Activated CD4-positive, alpha-beta T cell treated with anti-CD3 and anti-CD28 coated beads for 36 hours (primary cell): Measurements from ENCODE around the gene PSME3. TPM values are rescaled to one million over a fixed set of nuclear protein-coding genes. Genes with fewer than 3 reads are reported as not detected.
"Not testable (repeated sequence)": the region's sequence is repeated elsewhere in the genome, so short reads cannot be mapped to it uniquely, and the experiment has no call there.

Experiments
- ATAC-seq: fragments of 200-7000 bp; cut with Tn5 transposase; one replicate; pipeline ENCODE4 v1.10.0; 2021; ENCODE audit warnings: mild to moderate bottlenecking, moderate library complexity
- CTCF ChIA-PET: fragments of 350-600 bp; sonication (Branson Sonifier 250); formaldehyde crosslinking; loops from one replicate; lab custom pipeline; 2021; ENCODE audit warnings: antibody characterized with exemption; lab: Charles Lee
- POLR2A ChIA-PET: fragments of 350-600 bp; sonication (Branson Sonifier 250); formaldehyde crosslinking; loops from one replicate; lab custom pipeline; 2021; ENCODE audit warnings: antibody characterized with exemption, inconsistent platforms; lab: Charles Lee
- DNase-seq: peaks from one replicate; pipeline ENCODE4 v3.0.0-alpha.2; 2020
- H3K27ac Mint-ChIP-seq: one replicate; pipeline ENCODE4 v1.8.0; 2021; ENCODE audit warnings: mixed read lengths
- H3K27me3 Mint-ChIP-seq: one replicate; pipeline ENCODE4 v1.8.0; 2021; ENCODE audit warnings: mixed read lengths
- H3K36me3 Mint-ChIP-seq: one replicate; pipeline ENCODE4 v1.8.0; 2021; ENCODE audit warnings: low read depth, mixed read lengths
- H3K4me1 Mint-ChIP-seq: one replicate; pipeline ENCODE4 v1.8.0; 2021; ENCODE audit warnings: mixed read lengths
- H3K4me3 Mint-ChIP-seq: one replicate; pipeline ENCODE4 v1.8.0; 2021; ENCODE audit warnings: mild to moderate bottlenecking, moderate library complexity, mixed read lengths
- H3K9me3 Mint-ChIP-seq: one replicate; pipeline ENCODE4 v1.8.0; 2021; ENCODE audit warnings: low read depth, mixed read lengths
- intact Hi-C, 2 experiments: fragments of 100-400 bp; cut with DNase I in 1 of 2; cut with micrococcal nuclease in 1 of 2; formaldehyde crosslinking; loops; one replicate each; pipeline versions ENCODE4 v1.14.2 to v1.15.1; 2022 to 2024; cut with DNase I, micrococcal nuclease
- total RNA-seq, 2 experiments: library from RNA; stranded (reverse); gene quantifications; one replicate each; pipeline ENCODE4 v1.2.3, GENCODE V29; 2021

Gene PSME3
- total RNA-seq, 2 experiments from 2014 or later = 116 to 118 TPM

GRCh38 chr17:42851371-42852240, 18.4 kb downstream of the PSME3 start:
- CTCF ChIA-PET, H3K4me1 Mint-ChIP-seq, DNase-seq, H3K27ac Mint-ChIP-seq, intact Hi-C loops, POLR2A ChIA-PET, H3K36me3 Mint-ChIP-seq, H3K9me3 Mint-ChIP-seq, ATAC-seq, H3K27me3 Mint-ChIP-seq, H3K4me3 Mint-ChIP-seq: not testable (repeated sequence)

DNA sequence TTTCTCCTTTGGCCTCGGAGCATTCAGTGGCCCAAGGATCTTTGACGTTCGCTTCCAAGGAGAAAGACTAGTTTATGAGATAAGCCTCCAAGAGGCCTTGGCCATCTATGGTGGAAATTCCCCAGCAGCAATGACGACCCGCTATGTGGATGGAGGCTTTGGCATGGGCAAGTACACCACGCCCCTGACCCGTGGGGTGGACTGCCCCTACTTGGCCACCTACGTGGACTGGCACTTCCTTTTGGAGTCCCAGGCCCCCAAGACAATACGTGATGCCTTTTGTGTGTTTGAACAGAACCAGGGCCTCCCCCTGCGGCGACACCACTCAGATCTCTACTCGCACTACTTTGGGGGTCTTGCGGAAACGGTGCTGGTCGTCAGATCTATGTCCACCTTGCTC, 19.2 kb downstream of the PSME3 start:
- H3K36me3 Mint-ChIP-seq = no peaks in the 10 kb centered on the region
- intact Hi-C loops = no loop called here
- no peaks in the 10 kb centered on the region for H3K4me1 Mint-ChIP-seq
- ChIA-PET POLR2A (no interaction called here), CTCF (interaction anchor here (0.6 kb wide), 1 partner anchor 258 kb away, joined by 4 read pairs; no protein-coding TSS in a partner anchor)
- no peaks in the 10 kb centered on the region for H3K27me3 Mint-ChIP-seq
- no peak overlapping the region for H3K4me3 Mint-ChIP-seq
- H3K27ac Mint-ChIP-seq = no peak overlapping the region
- H3K9me3 Mint-ChIP-seq = no peaks in the 10 kb centered on the region
- ATAC-seq = no peak
- no peak for DNase-seq

DNA sequence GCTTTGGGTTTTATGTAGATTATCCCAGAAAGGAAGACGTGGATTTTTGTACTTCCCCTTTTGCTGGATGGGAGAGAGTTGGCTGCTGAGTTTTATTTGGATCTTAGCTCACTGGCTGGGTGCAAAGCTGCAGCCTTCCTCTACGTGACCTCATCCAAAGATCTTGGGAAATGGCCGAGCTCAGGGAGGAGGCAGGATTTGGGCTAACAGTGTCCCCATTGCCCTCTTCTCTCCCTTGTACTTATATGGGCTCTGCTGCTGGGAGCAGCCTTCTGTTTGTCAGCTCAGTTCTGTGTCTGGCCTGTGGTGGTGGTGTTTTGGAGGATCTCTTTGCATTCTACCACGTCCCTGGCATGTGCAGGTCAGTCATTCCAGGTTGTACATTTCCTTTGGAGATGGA, 19.8 kb downstream of the PSME3 start:
- Mint-ChIP-seq H3K9me3 (no peaks in the 10 kb centered on the region), H3K27ac (no peak overlapping the region), H3K4me3 (no peak overlapping the region), H3K27me3 (no peaks in the 10 kb centered on the region), H3K4me1 (no peaks in the 10 kb centered on the region), H3K36me3 (no peaks in the 10 kb centered on the region)
- intact Hi-C loops = no loop called here
- CTCF ChIA-PET = interaction anchor here (0.6 kb wide), 1 partner anchor 258 kb away, joined by 4 read pairs; no protein-coding TSS in a partner anchor
- POLR2A ChIA-PET = no interaction called here
- no peak for ATAC-seq
- DNase-seq = no peak

DNA sequence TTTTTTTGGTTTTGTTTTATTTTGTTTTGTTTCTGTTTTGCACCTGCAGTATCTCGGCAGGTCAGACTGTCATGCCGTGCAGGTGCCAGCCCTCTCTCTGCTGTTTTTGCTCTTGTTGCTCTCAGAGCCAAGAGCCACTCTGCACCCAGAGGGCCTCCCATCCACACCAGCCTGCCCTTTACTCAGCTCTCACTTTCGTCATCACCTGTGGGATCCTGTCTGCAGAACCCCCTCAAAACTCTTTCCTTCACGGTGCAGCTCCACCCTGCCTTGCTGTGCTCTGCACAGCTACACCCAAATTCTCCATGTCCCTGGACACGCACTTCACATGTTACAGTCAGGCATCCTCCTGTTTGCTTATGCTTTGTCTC, 20.4 kb downstream of the PSME3 start:
- DNase-seq (no peak), ATAC-seq (no peak)
- H3K27me3 Mint-ChIP-seq = no peaks in the 10 kb centered on the region
- H3K9me3 Mint-ChIP-seq = no peaks in the 10 kb centered on the region
- intact Hi-C loops = no loop called here
- ChIA-PET POLR2A (no interaction called here), CTCF (no interaction called here)
- no peaks in the 10 kb centered on the region for H3K4me1 Mint-ChIP-seq
- no peak overlapping the region for H3K4me3 Mint-ChIP-seq
- no peaks in the 10 kb centered on the region for H3K36me3 Mint-ChIP-seq
- no peak overlapping the region for H3K27ac Mint-ChIP-seq

DNA sequence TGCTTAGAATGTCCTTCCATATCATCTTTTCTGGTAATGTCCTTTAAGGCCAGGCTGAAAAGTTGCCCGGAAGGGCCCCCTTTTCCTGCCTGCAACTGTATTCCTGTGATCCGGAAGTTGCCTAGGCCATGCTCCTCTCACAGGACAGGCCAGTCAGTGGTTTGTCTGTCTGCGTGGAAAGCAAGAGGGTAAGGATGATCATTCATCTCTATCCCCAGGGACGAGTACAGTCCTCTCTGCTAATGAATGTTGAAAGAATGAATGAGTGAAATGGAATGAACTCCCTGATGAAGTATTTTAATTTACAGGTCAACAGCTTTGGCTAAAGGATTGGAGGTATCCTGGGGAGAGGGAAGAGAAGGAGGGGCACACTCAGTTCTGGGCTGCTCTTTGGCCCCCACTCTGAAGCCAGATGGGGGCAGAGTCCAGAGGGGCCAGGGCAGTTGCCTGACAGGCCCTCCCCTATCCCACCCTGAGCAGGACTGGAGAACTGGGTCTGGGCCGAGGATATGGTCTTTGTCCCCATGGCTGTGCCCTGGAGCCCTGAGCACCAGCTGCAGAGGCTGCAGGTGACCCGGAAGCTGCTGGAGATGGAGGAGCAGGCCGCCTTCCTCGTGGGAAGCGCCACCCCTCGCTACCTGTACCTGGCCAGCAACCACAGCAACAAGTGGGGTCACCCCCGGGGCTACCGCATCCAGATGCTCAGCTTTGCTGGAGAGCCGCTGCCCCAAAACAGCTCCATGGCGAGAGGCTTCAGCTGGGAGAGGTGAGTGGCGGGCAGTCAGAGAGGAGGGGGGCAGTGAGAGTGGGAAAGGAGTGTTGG, 21.0 kb downstream of the PSME3 start:
- ATAC-seq = no peak
- intact Hi-C loops = no loop called here
- no peaks in the 10 kb centered on the region for H3K36me3 Mint-ChIP-seq
- no peak overlapping the region for H3K4me3 Mint-ChIP-seq
- H3K27me3 Mint-ChIP-seq = no peaks in the 10 kb centered on the region
- DNase-seq = no peak
- ChIA-PET CTCF (interaction anchor here (0.6 to 0.9 kb wide), 2 partner anchors 89 to 284 kb away, joined by 3 read pairs; no protein-coding TSS in a partner anchor), POLR2A (no interaction called here)
- no peaks in the 10 kb centered on the region for H3K4me1 Mint-ChIP-seq
- H3K9me3 Mint-ChIP-seq = no peaks in the 10 kb centered on the region
- H3K27ac Mint-ChIP-seq = no peak overlapping the region

GRCh38 chr17:42855048-42855596, 21.9 kb downstream of the PSME3 start:
- no peaks in the 10 kb centered on the region for H3K9me3 Mint-ChIP-seq
- intact Hi-C loops = no loop called here
- H3K27ac Mint-ChIP-seq = no peak overlapping the region

GRCh38 chr17:42856093-42856492, 22.9 kb downstream of the PSME3 start:
- ATAC-seq, H3K4me1 Mint-ChIP-seq, intact Hi-C loops, H3K27me3 Mint-ChIP-seq, H3K27ac Mint-ChIP-seq, H3K36me3 Mint-ChIP-seq, DNase-seq, H3K4me3 Mint-ChIP-seq, H3K9me3 Mint-ChIP-seq: not testable (repeated sequence)
- POLR2A ChIA-PET = interaction anchor here (0.6 kb wide), 1 partner anchor 10 kb away, joined by 3 read pairs; no protein-coding TSS in a partner anchor
- CTCF ChIA-PET = interaction anchor here (0.7 to 0.8 kb wide), 3 partner anchors 11 to 301 kb away, joined by 3 to 5 read pairs (median 3); no protein-coding TSS in a partner anchor

More at GRCh38 chr17:42855048-42855596, 21.9 kb downstream of the PSME3 start:
- H3K4me1 Mint-ChIP-seq = no peaks in the 10 kb centered on the region
- no peaks in the 10 kb centered on the region for H3K27me3 Mint-ChIP-seq
- ATAC-seq (no peak), DNase-seq (no peak)
- no peak overlapping the region for H3K4me3 Mint-ChIP-seq
- ChIA-PET POLR2A (no interaction called here), CTCF (interaction anchor here (0.7 to 0.9 kb wide), 3 partner anchors 12 to 88 kb away, joined by 3 to 5 read pairs (median 3); no protein-coding TSS in a partner anchor)
- no peaks in the 10 kb centered on the region for H3K36me3 Mint-ChIP-seq

DNA sequence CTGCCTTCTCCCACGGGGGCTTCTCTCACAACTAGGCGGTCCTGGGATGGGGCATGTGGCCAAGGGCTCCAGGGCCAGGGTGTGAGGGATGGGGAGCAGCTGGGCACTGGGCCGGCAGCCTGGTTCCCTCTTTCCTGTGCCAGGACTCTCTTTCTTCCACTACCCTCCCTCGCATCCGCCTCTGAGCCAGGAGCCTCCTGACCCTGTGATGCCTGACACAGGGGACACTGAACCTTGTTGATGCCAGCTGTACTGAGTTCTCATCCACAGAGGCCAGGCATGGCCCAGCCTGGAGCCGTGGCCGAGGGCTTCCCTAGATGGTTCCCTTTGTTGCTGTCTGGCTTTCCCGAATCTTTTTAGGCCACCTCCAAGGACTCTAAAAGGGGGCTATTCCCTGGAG, 23.3 kb downstream of the PSME3 start:
- H3K27me3 Mint-ChIP-seq, DNase-seq, POLR2A ChIA-PET, CTCF ChIA-PET, H3K4me1 Mint-ChIP-seq, ATAC-seq, H3K4me3 Mint-ChIP-seq, intact Hi-C loops, H3K9me3 Mint-ChIP-seq, H3K36me3 Mint-ChIP-seq, H3K27ac Mint-ChIP-seq: not testable (repeated sequence)

DNA sequence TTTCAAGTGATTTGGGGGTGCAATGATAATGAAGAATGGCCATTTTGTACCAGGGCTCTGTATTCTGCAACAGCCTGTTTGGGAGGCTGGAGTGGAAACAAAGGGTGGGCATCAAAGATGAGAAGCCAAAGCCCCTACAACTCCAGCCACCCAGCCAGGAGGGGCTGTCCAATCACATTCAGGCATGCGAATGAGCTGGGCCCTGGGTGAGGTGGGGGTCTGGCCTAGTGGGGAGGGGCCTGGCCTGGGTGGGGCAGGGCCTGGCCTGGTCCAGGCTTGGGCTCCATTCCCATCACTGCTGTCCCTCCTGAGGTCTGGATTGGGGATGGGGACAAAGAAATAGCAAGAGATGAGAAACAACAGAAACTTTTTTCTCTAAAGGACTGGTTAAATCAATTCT, 24.2 kb downstream of the PSME3 start:
- POLR2A ChIA-PET = no interaction called here

DNA sequence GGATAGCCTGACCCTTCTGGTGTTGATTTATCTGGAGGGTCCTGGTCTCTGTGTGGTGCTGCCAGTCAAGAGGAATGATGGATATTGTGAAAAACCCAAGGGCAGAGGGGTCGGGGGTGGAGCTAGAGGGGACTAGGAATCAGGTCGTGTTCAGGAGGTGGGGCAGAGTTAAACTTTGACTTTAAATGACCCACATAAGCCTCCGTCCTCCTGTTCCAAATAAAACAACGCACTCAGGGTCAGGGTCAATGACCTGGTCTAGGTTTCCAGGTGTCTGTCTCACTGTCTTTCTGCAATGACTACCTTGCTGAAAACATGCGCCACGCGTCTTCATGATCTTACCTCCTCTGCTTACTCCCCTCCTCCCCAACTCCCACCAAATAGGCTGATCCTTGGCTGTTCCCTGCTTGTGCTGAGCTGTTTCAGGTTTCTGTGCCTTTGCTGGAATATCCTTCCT, 32.5 kb downstream of the PSME3 start:
- ATAC-seq = no peak
- POLR2A ChIA-PET = no interaction called here
- CTCF ChIA-PET = interaction anchor here (0.7 kb wide), 1 partner anchor 47 kb away, joined by 3 read pairs; no protein-coding TSS in a partner anchor
- no peaks in the 10 kb centered on the region for H3K4me1 Mint-ChIP-seq
- H3K27me3 Mint-ChIP-seq = peaks cover 5% of the 10 kb centered on the region
- H3K27ac Mint-ChIP-seq = no peak overlapping the region
- H3K4me3 Mint-ChIP-seq = no peak overlapping the region
- H3K36me3 Mint-ChIP-seq = no peaks in the 10 kb centered on the region
- intact Hi-C loops = no loop called here
- DNase-seq = no peak
- H3K9me3 Mint-ChIP-seq = no peaks in the 10 kb centered on the region

More for the DNA sequence above, 24.2 kb downstream of the PSME3 start:
- intact Hi-C loops = no loop called here
- no peak for DNase-seq
- ATAC-seq = no peak
- Mint-ChIP-seq H3K36me3 (no peaks in the 10 kb centered on the region), H3K27me3 (no peaks in the 10 kb centered on the region), H3K4me1 (no peaks in the 10 kb centered on the region), H3K9me3 (no peaks in the 10 kb centered on the region), H3K27ac (no peak overlapping the region), H3K4me3 (no peak overlapping the region)
- CTCF ChIA-PET = no interaction called here

GRCh38 chr17:42866216-42866615, 33.0 kb downstream of the PSME3 start:
- H3K4me3 Mint-ChIP-seq = no peak overlapping the region
- POLR2A ChIA-PET = no interaction called here
- CTCF ChIA-PET = no interaction called here
- peaks cover 5% of the 10 kb centered on the region for H3K27me3 Mint-ChIP-seq
- no peak overlapping the region for H3K27ac Mint-ChIP-seq
- H3K9me3 Mint-ChIP-seq = no peaks in the 10 kb centered on the region
- ATAC-seq = no peak
- DNase-seq = no peak
- intact Hi-C loops = no loop called here
- H3K4me1 Mint-ChIP-seq = no peaks in the 10 kb centered on the region
- H3K36me3 Mint-ChIP-seq = no peaks in the 10 kb centered on the region
